MCF 10A (cell line): ENCODE data around the gene ZNF618. TPM values are rescaled to one million over a fixed set of nuclear protein-coding genes. Genes with fewer than 3 reads are reported as not detected.

ENCODE experiments used
- BruUV-seq: library from RNA; stranded (reverse); fragments of 400-500 nt; replicated peaks from 2 replicates; lab custom pipeline; 2021; lab: Mats Ljungman, UMichigan
- CTCF ChIA-PET: fragments of 300-600 bp; sonication (Branson Sonifier 250); formaldehyde crosslinking; extraction: SDS; loops from one replicate; lab custom pipeline; 2021; ENCODE audit warnings: antibody characterized with exemption, inconsistent platforms; lab: Yijun Ruan, JAX
- POLR2A ChIA-PET: fragments of 300-600, 350-650 bp; sonication (Branson Sonifier 250); formaldehyde crosslinking; extraction: SDS; loops from one replicate; lab custom pipeline; 2020; ENCODE audit warnings: antibody characterized with exemption, inconsistent platforms; lab: Yijun Ruan, JAX
- DNase-seq: peaks from one replicate; pipeline ENCODE4 v3.0.0-alpha.2; 2018; ENCODE audit not compliant: unreplicated experiment
- H3K27ac Mint-ChIP-seq: one replicate; pipeline ENCODE4 v1.8.0; 2022; ENCODE audit warnings: mild to moderate bottlenecking, low read depth, mixed read lengths; ENCODE audit not compliant: unreplicated experiment
- H3K27me3 Mint-ChIP-seq: one replicate; pipeline ENCODE4 v1.8.0; 2022; ENCODE audit warnings: mixed read lengths; ENCODE audit not compliant: insufficient read depth, unreplicated experiment
- H3K36me3 Mint-ChIP-seq: one replicate; pipeline ENCODE4 v1.8.0; 2022; ENCODE audit warnings: mild to moderate bottlenecking, moderate library complexity, mixed read lengths; ENCODE audit not compliant: insufficient read depth, unreplicated experiment
- H3K4me1 Mint-ChIP-seq: one replicate; pipeline ENCODE4 v1.8.0; 2022; ENCODE audit warnings: mixed read lengths; ENCODE audit not compliant: insufficient read depth, unreplicated experiment
- H3K4me3 Mint-ChIP-seq: one replicate; pipeline ENCODE4 v1.8.0; 2022; ENCODE audit warnings: mild to moderate bottlenecking, moderate library complexity, mixed read lengths; ENCODE audit not compliant: unreplicated experiment
- H3K9me3 Mint-ChIP-seq: one replicate; pipeline ENCODE4 v1.8.0; 2022; ENCODE audit warnings: mixed read lengths; ENCODE audit not compliant: unreplicated experiment
- CTCF ChIP-seq: fragments of 200-600 bp; IDR thresholded peaks from one replicate; pipeline ENCODE4 v1.8.0; 2022; ENCODE audit warnings: antibody characterized with exemption, mild to moderate bottlenecking; ENCODE audit not compliant: unreplicated experiment
- intact Hi-C: fragments of 100-400 bp; cut with micrococcal nuclease; formaldehyde crosslinking; loops from 2 replicates; pipeline ENCODE4 v1.14.1; 2022
- total RNA-seq: library from RNA; stranded (reverse); gene quantifications from 2 replicates; pipeline ENCODE4 v1.2.3, GENCODE V29; 2022

The ZNF618 gene
- total RNA-seq, 1 experiment from 2014 or later: 4.8 TPM

GRCh38 chr9:113895526-113895925 is 19.4 kb downstream of the ZNF618 start:
- Mint-ChIP-seq H3K27ac (no peak overlapping the region), H3K36me3 (no peaks in the 10 kb centered on the region), H3K9me3 (no peaks in the 10 kb centered on the region), H3K4me1 (no peaks in the 10 kb centered on the region), H3K27me3 (no peaks in the 10 kb centered on the region), H3K4me3 (no peak overlapping the region)
- TF ChIP-seq CTCF: no peak
- no TSS peak for BruUV-seq
- intact Hi-C loops: no loop called here
- ChIA-PET CTCF (no interaction called here), POLR2A (interaction anchor here (1.4 kb wide), 1 partner anchor 11 kb away, joined by 3 read pairs; no protein-coding TSS in a partner anchor)
- DNase-seq: no peak

- CTCF ChIA-PET: no interaction called here
- H3K27ac Mint-ChIP-seq: no peak overlapping the region
- intact Hi-C loops: no loop called here
Measured at GRCh38 chr9:113896713-113897112, 20.6 kb downstream of the ZNF618 start.

GRCh38 chr9:113898151-113898550 is 22.0 kb downstream of the ZNF618 start:
- CTCF ChIA-PET: interaction anchor here (0.5 kb wide), 1 partner anchor 12 kb away, joined by 4 read pairs; no protein-coding TSS in a partner anchor

More at GRCh38 chr9:113896713-113897112, 20.6 kb downstream of the ZNF618 start:
- BruUV-seq: no TSS peak
- H3K4me1 Mint-ChIP-seq: no peaks in the 10 kb centered on the region
- POLR2A ChIA-PET: interaction anchor here (0.6 to 0.8 kb wide), 2 partner anchors 9 to 11 kb away, joined by 3 read pairs; no protein-coding TSS in a partner anchor
- no peak for TF ChIP-seq CTCF
- no peaks in the 10 kb centered on the region for H3K36me3 Mint-ChIP-seq
- DNase-seq: no peak
- H3K4me3 Mint-ChIP-seq: no peak overlapping the region
- no peaks in the 10 kb centered on the region for H3K27me3 Mint-ChIP-seq
- no peaks in the 10 kb centered on the region for H3K9me3 Mint-ChIP-seq

GRCh38 chr9:113898596-113898995 is 22.5 kb downstream of the ZNF618 start:
- BruUV-seq: no TSS peak
- Mint-ChIP-seq H3K4me1 (no peaks in the 10 kb centered on the region), H3K27me3 (no peaks in the 10 kb centered on the region), H3K4me3 (no peak overlapping the region), H3K27ac (no peak overlapping the region), H3K9me3 (no peaks in the 10 kb centered on the region), H3K36me3 (no peaks in the 10 kb centered on the region)
- intact Hi-C loops: no loop called here
- no peak for DNase-seq
- CTCF ChIA-PET: interaction anchor here (0.5 kb wide), 1 partner anchor 12 kb away, joined by 4 read pairs; no protein-coding TSS in a partner anchor
- no peak for TF ChIP-seq CTCF
- POLR2A ChIA-PET: interaction anchor here (0.6 kb wide), 1 partner anchor 140 kb away, joined by 4 read pairs; no protein-coding TSS in a partner anchor

More at GRCh38 chr9:113898151-113898550, 22.0 kb downstream of the ZNF618 start:
- no peak for TF ChIP-seq CTCF
- Mint-ChIP-seq H3K27me3 (no peaks in the 10 kb centered on the region), H3K4me1 (no peaks in the 10 kb centered on the region), H3K4me3 (no peak overlapping the region), H3K9me3 (no peaks in the 10 kb centered on the region), H3K36me3 (no peaks in the 10 kb centered on the region), H3K27ac (no peak overlapping the region)
- POLR2A ChIA-PET: interaction anchor here (0.6 kb wide), 1 partner anchor 140 kb away, joined by 4 read pairs; no protein-coding TSS in a partner anchor
- no peak for DNase-seq
- intact Hi-C loops: no loop called here
- no TSS peak for BruUV-seq
